ENCODE results near the gene PDE4B. TPM values are rescaled to one million over a fixed set of nuclear protein-coding genes. Genes with fewer than 3 reads are reported as not detected.
"Not testable (repeated sequence)": the region's sequence is repeated elsewhere in the genome, so short reads cannot be mapped to it uniquely, and the experiment has no call there.

PDE4B gene
- total RNA-seq, 4 donors from 2014 or later, result 5.5 to 13.6 (median 9.3) TPM

- no peak overlapping the region for H3K4me3 ChIP-seq (ENCODE audit: low read depth, poor library complexity, severe bottlenecking)
- intact Hi-C loops (cut with DNase I; ENCODE audit: low total_unique reads), result no loop called here
- DNase-seq (ENCODE audit: low spot score in 2 of 2), result no peak
- 93 to 100% methylated on average over 1 of the region's 1 CpG for WGBS, 2 donors
- TF ChIP-seq CTCF (IDR thresholded peaks at IDR 0.05) (no peak), POLR2A (IDR thresholded peaks at IDR 0.05) (no peak)
Observed at GRCh38 chr1:66317248-66317515, 524.5 kb downstream of the PDE4B start.

- H3K4me3 ChIP-seq (ENCODE audit: low read depth, poor library complexity, severe bottlenecking), result no peak overlapping the region
- 46 to 47% methylated on average over 1 of the region's 1 CpG for WGBS, 2 donors
- no peak for DNase-seq (ENCODE audit: low spot score in 2 of 2)
- intact Hi-C loops (cut with DNase I; ENCODE audit: low total_unique reads), result no loop called here
- no peak for TF ChIP-seq CTCF (IDR thresholded peaks at IDR 0.05)
- TF ChIP-seq POLR2A (IDR thresholded peaks at IDR 0.05), result no peak
Observed at GRCh38 chr1:66320231-66320630, 527.5 kb downstream of the PDE4B start.

GRCh38 chr1:66322462-66322861 is 529.8 kb downstream of the PDE4B start:
- WGBS, 2 donors, result 76 to 90% methylated on average over 2 of the region's 2 CpGs
- DNase-seq (ENCODE audit: low spot score in 2 of 2); intact Hi-C loops (cut with DNase I; ENCODE audit: low total_unique reads); H3K4me3 ChIP-seq (ENCODE audit: low read depth, poor library complexity, severe bottlenecking): not testable (repeated sequence)

GRCh38 chr1:66323958-66324625 is 531.4 kb downstream of the PDE4B start:
- TF ChIP-seq CTCF (IDR thresholded peaks at IDR 0.05), result no peak
- DNase-seq (ENCODE audit: low spot score in 2 of 2), result no peak
- intact Hi-C loops (cut with DNase I; ENCODE audit: low total_unique reads), result no loop called here

GRCh38 chr1:66325594-66326380 is 533.1 kb downstream of the PDE4B start:
- TF ChIP-seq POLR2A (IDR thresholded peaks at IDR 0.05) (no peak), CTCF (IDR thresholded peaks at IDR 0.05) (no peak)
- 92 to 95% methylated on average over 5 of the region's 5 CpGs for WGBS, 2 donors
- intact Hi-C loops (cut with DNase I; ENCODE audit: low total_unique reads), result no loop called here
- H3K4me3 ChIP-seq (ENCODE audit: low read depth, poor library complexity, severe bottlenecking), result no peak overlapping the region
- no peak for DNase-seq (ENCODE audit: low spot score in 2 of 2)

More at GRCh38 chr1:66323958-66324625, 531.4 kb downstream of the PDE4B start:
- WGBS, 2 donors, result 49 to 55% methylated on average over 3 of the region's 3 CpGs
- no peak overlapping the region for H3K4me3 ChIP-seq (ENCODE audit: low read depth, poor library complexity, severe bottlenecking)

- intact Hi-C loops (cut with DNase I; ENCODE audit: low total_unique reads), result no loop called here
Observed at GRCh38 chr1:66326867-66327266, 534.2 kb downstream of the PDE4B start.

More at GRCh38 chr1:66326867-66327266, 534.2 kb downstream of the PDE4B start:
- no peak for DNase-seq (ENCODE audit: low spot score in 2 of 2)
- H3K4me3 ChIP-seq (ENCODE audit: low read depth, poor library complexity, severe bottlenecking), result no peak overlapping the region
- no peak for TF ChIP-seq CTCF (IDR thresholded peaks at IDR 0.05)
- no peak for TF ChIP-seq POLR2A (IDR thresholded peaks at IDR 0.05)

All from lower leg skin (tissue), 4 donors.